Esophagus squamous epithelium (tissue), 5 donors: ENCODE measurements around the gene GOLGA1. TPM values are rescaled to one million over a fixed set of nuclear protein-coding genes. Genes with fewer than 3 reads are reported as not detected.

Experiments used
- DNase-seq: peaks from one replicate; lab custom pipeline; 2025; lab: John Stamatoyannopoulos, UW
- H3K27ac ChIP-seq, 4 donors: fragments of 200-600 bp; sonication (generic); one replicate each; pipeline ENCODE4 v1.5.1; 2016 to 2019; ENCODE audit warnings: mild to moderate bottlenecking in 1 of 4
- H3K27me3 ChIP-seq, 4 donors: fragments of 200-600 bp; sonication (generic); 1 replicate in 3 of 4; 2 replicates in 1 of 4; pipeline versions ENCODE4 v1.5.1 to v1.6.0; 2017 to 2021; ENCODE audit warnings: antibody characterized with exemption in 1 of 4
- H3K36me3 ChIP-seq, 3 donors: fragments of 200-600 bp; sonication (generic); one replicate each; pipeline ENCODE4 v1.5.1; 2016 to 2019
- H3K4me1 ChIP-seq, 3 donors: fragments of 200-600 bp; sonication (generic); one replicate each; pipeline ENCODE4 v1.5.1; 2017 to 2019
- H3K4me3 ChIP-seq, 4 donors: fragments of 200-600 bp; sonication (generic); 1 replicate in 3 of 4; 2 replicates in 1 of 4; pipeline ENCODE4 v1.5.1; 2016 to 2019; ENCODE audit warnings: mild to moderate bottlenecking in 2 of 4, moderate library complexity in 1 of 4
- H3K9me3 ChIP-seq, 3 donors: fragments of 200-600 bp; sonication (generic); one replicate each; pipeline ENCODE4 v1.5.1; 2016 to 2019
- POLR2A ChIP-seq, 4 donors: fragments of 450-650 bp; IDR thresholded peaks; one replicate each; pipeline ENCODE4 v1.6.1; 2017; ENCODE audit warnings: antibody characterized with exemption in 4 of 4, mild to moderate bottlenecking in 4 of 4, moderate library complexity in 3 of 4
- WGBS, 2 donors: methylation state at CpG; one replicate each; pipeline ENCODE4 v1.1.5; 2018; 5-methylcytosine and 5-hydroxymethylcytosine counted together
- intact Hi-C: fragments of 100-400 bp; cut with DNase I; formaldehyde crosslinking; loops from one replicate; pipeline ENCODE4 v1.15.0; 2022
- total RNA-seq, 4 donors: library from RNA; depleted of rRNA; stranded (reverse); fragments of >200 nt; gene quantifications; one replicate each; pipeline ENCODE4 v1.1.0, GENCODE V29; 2016
- TF ChIP-seq, protein P1 (sequence below), 6 experiments: fragments of 450-650 bp in 4 of 6; fragments of 200-600 bp in 2 of 6; sonication (generic) in 2 of 6; IDR thresholded peaks; one replicate each; pipeline ENCODE4 v1.5.1; 2016 to 2019; ENCODE audit warnings: antibody characterized with exemption in 6 of 6, mild to moderate bottlenecking in 4 of 6, moderate library complexity in 4 of 6
- donor health status: DM: yes; HTN: yes; CAD: no.

The GOLGA1 gene
- total RNA-seq, 4 donors from 2014 or later = 11.9 to 18.8 (median 14.8) TPM

- no peak overlapping the region for H3K4me3 ChIP-seq
- no peaks in the 10 kb centered on the region for H3K9me3 ChIP-seq
- no peak for DNase-seq
- intact Hi-C loops = no loop called here
- TF ChIP-seq POLR2A (IDR thresholded peaks at IDR 0.05) = no peak
- TF ChIP-seq, protein P1, sequence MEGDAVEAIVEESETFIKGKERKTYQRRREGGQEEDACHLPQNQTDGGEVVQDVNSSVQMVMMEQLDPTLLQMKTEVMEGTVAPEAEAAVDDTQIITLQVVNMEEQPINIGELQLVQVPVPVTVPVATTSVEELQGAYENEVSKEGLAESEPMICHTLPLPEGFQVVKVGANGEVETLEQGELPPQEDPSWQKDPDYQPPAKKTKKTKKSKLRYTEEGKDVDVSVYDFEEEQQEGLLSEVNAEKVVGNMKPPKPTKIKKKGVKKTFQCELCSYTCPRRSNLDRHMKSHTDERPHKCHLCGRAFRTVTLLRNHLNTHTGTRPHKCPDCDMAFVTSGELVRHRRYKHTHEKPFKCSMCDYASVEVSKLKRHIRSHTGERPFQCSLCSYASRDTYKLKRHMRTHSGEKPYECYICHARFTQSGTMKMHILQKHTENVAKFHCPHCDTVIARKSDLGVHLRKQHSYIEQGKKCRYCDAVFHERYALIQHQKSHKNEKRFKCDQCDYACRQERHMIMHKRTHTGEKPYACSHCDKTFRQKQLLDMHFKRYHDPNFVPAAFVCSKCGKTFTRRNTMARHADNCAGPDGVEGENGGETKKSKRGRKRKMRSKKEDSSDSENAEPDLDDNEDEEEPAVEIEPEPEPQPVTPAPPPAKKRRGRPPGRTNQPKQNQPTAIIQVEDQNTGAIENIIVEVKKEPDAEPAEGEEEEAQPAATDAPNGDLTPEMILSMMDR (IDR thresholded peaks at IDR 0.05) = no peak
- H3K36me3 ChIP-seq = peaks cover 24 to 95% (median 45%) of the 10 kb centered on the region in 3 donors
- WGBS, 2 donors = 80 to 86% methylated on average over 10 of the region's 10 CpGs
- H3K4me1 ChIP-seq = no peaks in the 10 kb centered on the region
- H3K27me3 ChIP-seq = no peaks in the 10 kb centered on the region
- no peak overlapping the region for H3K27ac ChIP-seq
Measured at GRCh38 chr9:124886461-124886860, 54.4 kb downstream of the GOLGA1 start.

DNA sequence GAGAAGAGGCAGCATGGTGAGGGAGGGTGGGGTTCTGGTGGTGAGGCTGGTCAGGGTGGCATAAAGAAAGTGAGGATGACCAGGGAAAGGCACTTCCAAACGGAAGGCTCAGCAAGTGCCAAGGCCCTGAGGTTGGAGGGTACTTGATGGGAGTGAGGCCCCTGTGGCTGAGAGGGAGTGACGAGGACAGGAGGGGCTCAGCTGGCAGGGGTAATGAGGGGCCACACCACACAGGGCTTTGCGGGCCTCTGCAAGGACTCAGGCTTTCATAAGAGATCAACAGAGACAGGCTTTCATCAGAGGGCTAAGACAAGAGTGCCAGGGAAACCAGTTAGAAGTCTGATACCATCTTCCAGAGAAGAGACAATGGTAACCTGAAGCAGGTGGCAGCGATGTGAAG lies 55.3 kb downstream of the GOLGA1 start:
- 88 to 91% methylated on average over 4 of the region's 4 CpGs for WGBS, 2 donors
- intact Hi-C loops = no loop called here

GRCh38 chr9:124884376-124884775 lies 56.5 kb downstream of the GOLGA1 start:
- intact Hi-C loops = no loop called here
- no peak overlapping the region for H3K27ac ChIP-seq
- no peaks in the 10 kb centered on the region for H3K4me1 ChIP-seq
- H3K9me3 ChIP-seq = no peaks in the 10 kb centered on the region
- H3K27me3 ChIP-seq = no peaks in the 10 kb centered on the region
- 69 to 77% methylated on average over 4 of the region's 4 CpGs for WGBS, 2 donors
- H3K4me3 ChIP-seq = no peak overlapping the region
- TF ChIP-seq, protein P1 (IDR thresholded peaks at IDR 0.05) = no peak
- TF ChIP-seq POLR2A (IDR thresholded peaks at IDR 0.05) = no peak
- DNase-seq = no peak
- H3K36me3 ChIP-seq = peaks cover 30 to 95% (median 41%) of the 10 kb centered on the region in 3 donors

More for the DNA sequence above, 55.3 kb downstream of the GOLGA1 start:
- Histone ChIP-seq H3K27me3 (no peaks in the 10 kb centered on the region), H3K9me3 (no peaks in the 10 kb centered on the region), H3K4me1 (no peaks in the 10 kb centered on the region), H3K4me3 (no peak overlapping the region), H3K36me3 (peaks cover 26 to 95% (median 38%) of the 10 kb centered on the region in 3 donors), H3K27ac (no peak overlapping the region)
- no peak for TF ChIP-seq POLR2A (IDR thresholded peaks at IDR 0.05)
- TF ChIP-seq, protein P1 (IDR thresholded peaks at IDR 0.05) = no peak
- DNase-seq = no peak

DNA sequence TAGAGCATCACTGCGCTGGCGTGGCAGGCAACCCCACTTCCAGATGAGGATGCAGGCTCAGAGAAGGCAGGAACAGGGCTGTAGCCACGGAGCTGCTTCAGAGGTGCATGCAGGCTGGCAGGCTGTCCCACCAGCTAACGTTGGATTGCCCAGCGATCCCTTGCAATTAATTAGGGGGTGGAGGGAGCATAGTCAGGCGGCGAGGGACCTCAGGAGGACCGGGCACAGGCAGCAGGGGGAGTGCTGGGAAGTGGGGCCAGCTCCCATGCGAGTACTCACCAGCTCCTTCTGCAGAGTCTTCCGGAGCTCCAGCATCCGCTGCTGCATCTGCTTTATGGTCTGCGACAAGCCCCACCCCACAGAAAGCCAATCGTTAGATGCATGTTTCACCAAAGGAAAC lies 58.7 kb downstream of the GOLGA1 start:
- intact Hi-C loops = no loop called here
- no peaks in the 10 kb centered on the region for H3K27me3 ChIP-seq
- H3K9me3 ChIP-seq = no peaks in the 10 kb centered on the region
- no peak overlapping the region for H3K4me3 ChIP-seq
- 78 to 90% methylated on average over 4 to 7 of the region's 13 CpGs for WGBS, 2 donors
- no peak overlapping the region for H3K27ac ChIP-seq
- TF ChIP-seq, protein P1 (IDR thresholded peaks at IDR 0.05) = no peak
- H3K4me1 ChIP-seq = no peaks in the 10 kb centered on the region
- DNase-seq = no peak
- peaks cover 14 to 95% (median 29%) of the 10 kb centered on the region in 3 donors for H3K36me3 ChIP-seq

- no peaks in the 10 kb centered on the region for H3K9me3 ChIP-seq
- peaks cover 21 to 95% (median 22%) of the 10 kb centered on the region in 3 donors for H3K36me3 ChIP-seq
Measured at GRCh38 chr9:124881138-124881743, 59.6 kb downstream of the GOLGA1 start.

More at GRCh38 chr9:124881138-124881743, 59.6 kb downstream of the GOLGA1 start:
- TF ChIP-seq POLR2A (IDR thresholded peaks at IDR 0.05) = no peak
- TF ChIP-seq, protein P1 (IDR thresholded peaks at IDR 0.05) = no peak
- Histone ChIP-seq H3K4me1 (no peaks in the 10 kb centered on the region), H3K4me3 (no peak overlapping the region), H3K27ac (no peak overlapping the region), H3K27me3 (no peaks in the 10 kb centered on the region)
- WGBS, 2 donors = 86% methylated on average over 3 of the region's 16 CpGs; no CpG with 5 or more reads in 1 of the 2 donors
- intact Hi-C loops = no loop called here
- DNase-seq = no peak
